H1 (cell line): ENCODE data around the gene ZNF408. TPM values are rescaled to one million over a fixed set of nuclear protein-coding genes. Genes with fewer than 3 reads are reported as not detected.

Experiments
- CBX5 ChIP-seq: fragments of 300-800, 300-1000 bp; sonication (generic); IDR thresholded peaks from 2 replicates; pipeline ENCODE4 v1.7.1; 2016; ENCODE audit warnings: antibody characterized with exemption, low read length, low read depth
- CBX8 ChIP-seq: fragments of 300-800, 300-1000 bp; sonication (generic); IDR thresholded peaks from 2 replicates; pipeline ENCODE4 v1.7.1; 2016; ENCODE audit warnings: low read depth, low read length, borderline replicate concordance
- MAFK ChIP-seq: IDR thresholded peaks from 2 replicates; pipeline ENCODE4 v1.6.1; 2012; ENCODE audit warnings: low read depth, mild to moderate bottlenecking, improper control_type of control experiment, low read length
- POLR2A ChIP-seq, 2 experiments: IDR thresholded peaks; 1 replicate in 1 of 2; 2 replicates in 1 of 2; pipeline ENCODE4 v1.6.1; 2011; ENCODE audit warnings: low read depth in 2 of 2, low read length in 2 of 2, mild to moderate bottlenecking in 2 of 2; ENCODE audit errors: control extremely low read depth in 1 of 2
- TAF7 ChIP-seq: optimal IDR thresholded peaks from 2 replicates; pipeline ENCODE3; 2011; ENCODE audit warnings: low read depth, mild to moderate bottlenecking, inconsistent platforms, low read length, moderate library complexity, borderline replicate concordance
- polyA plus RNA-seq, 7 experiments: library from polyadenylated mRNA; depleted of rRNA in 3 of 7; stranded (reverse) in 5 of 7; unstranded in 2 of 7; fragments of >200 nt in 5 of 7; fragments of 200-250 nt in 2 of 7; gene quantifications; 1 replicate in 5 of 7; 2 replicates in 1 of 7; 4 replicates in 1 of 7; pipeline versions ENCODE4 v1.2.1 to v1.2.3, GENCODE V29; 2011 to 2013; ENCODE audit warnings: missing spikeins in 2 of 7, mixed read lengths in 2 of 7
- total RNA-seq: library from RNA; stranded (reverse); fragmentation: NEBNext Ultra II Directional; extraction: Animal tissue kit (Norgen Biotek cat#: 25700); gene quantifications from 2 replicates; pipeline ENCODE4 v1.2.1, GENCODE V29; 2021

The ZNF408 gene
- total and polyA plus RNA-seq, 2 of the 8 experiments (the other 6 are each of a cell fraction or from before 2014, with no cell fraction given) = 10.7 to 11.0 TPM

DNA sequence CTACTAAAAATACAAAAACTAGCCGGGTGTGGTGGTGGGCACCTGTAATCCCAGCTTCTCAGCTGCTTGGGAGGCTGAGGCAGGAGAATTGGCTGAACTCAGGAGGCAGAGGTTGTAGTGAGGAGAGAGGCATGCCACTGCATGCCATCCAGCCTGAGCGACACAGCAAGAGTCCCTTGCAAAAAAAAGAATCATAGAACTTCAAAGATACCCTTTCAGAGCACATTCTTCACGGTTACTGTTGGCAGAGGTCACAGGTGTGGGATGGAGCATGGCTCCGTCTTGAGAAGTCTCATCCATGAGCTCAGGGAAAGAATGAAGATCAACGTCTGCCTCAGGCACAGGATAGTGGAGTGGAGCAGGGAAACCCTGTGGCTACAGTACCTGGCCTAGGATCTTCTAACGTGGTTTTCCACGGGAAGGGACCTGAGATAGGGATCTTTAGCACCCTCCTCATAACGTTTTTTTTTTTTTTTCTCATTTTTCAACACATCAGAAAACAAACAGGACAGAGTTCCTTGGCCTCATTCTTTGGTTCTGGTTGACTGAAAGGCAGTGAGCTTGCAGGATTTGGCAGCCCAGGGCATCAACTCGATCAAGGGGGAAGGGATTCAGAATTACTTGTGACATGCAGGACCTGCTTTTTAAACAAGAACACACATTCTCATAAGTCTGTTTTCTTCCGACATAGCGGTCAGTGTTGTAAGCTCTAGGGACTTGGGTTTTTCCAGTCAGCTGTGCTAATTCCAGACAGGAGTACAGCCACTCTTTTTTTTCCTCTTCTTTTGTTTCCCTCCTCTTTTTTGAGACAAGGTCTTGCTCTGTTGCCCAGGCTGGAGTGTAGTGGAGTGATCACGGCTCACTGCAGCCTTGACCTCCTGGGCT is 41.0 kb downstream of the ZNF408 start (continued):
- TF ChIP-seq TAF7 (no peak), MAFK (no peak), CBX5 (no peak), POLR2A (IDR thresholded peaks at IDR 0.05; ENCODE audit: control extremely low read depth in 1 of 2, low read depth in 2 of 2, low read length in 2 of 2) (no peak), CBX8 (no peak)
